DMS153 treated with DMSO at 0.1 percent for 48 hours (cell line): Measurements from ENCODE around the gene FCER1G.

Experiments used
- DNase-seq: peaks from one replicate; lab custom pipeline; 2025; ENCODE audit not compliant: unreplicated experiment; lab: John Stamatoyannopoulos, UW

The FCER1G gene

GRCh38 chr1:161215076-161215475, at the start of gene FCER1G:
FCER1G (plus strand) TSS chr1:161215295; CDS start chr1:161215322, 27 bp downstream.
- DNase-seq, result no peak

GRCh38 chr1:161165742-161166668, 49.1 kb upstream of the FCER1G start, which contains the start of gene PPOX:
PPOX (plus strand) TSS chr1:161166426; CDS start chr1:161166848, 422 bp downstream.
- DNase-seq, result peak; percentile 100

GRCh38 chr1:161166669-161167548, 48.2 kb upstream of the FCER1G start:
- no peak for DNase-seq

GRCh38 chr1:161168906-161169305, 46.2 kb upstream of the FCER1G start:
- no peak for DNase-seq

GRCh38 chr1:161171191-161171590, 43.9 kb upstream of the FCER1G start:
- DNase-seq, result no peak

GRCh38 chr1:161171696-161172095, 43.4 kb upstream of the FCER1G start:
- DNase-seq, result no peak

GRCh38 chr1:161172349-161172748, 42.7 kb upstream of the FCER1G start:
- no peak for DNase-seq

GRCh38 chr1:161172776-161173376, 42.2 kb upstream of the FCER1G start:
- no peak for DNase-seq

- no peak for DNase-seq
Observed at GRCh38 chr1:161173711-161174110, 41.4 kb upstream of the FCER1G start.

GRCh38 chr1:161174911-161175310, 40.2 kb upstream of the FCER1G start:
- no peak for DNase-seq

- no peak for DNase-seq
Observed at GRCh38 chr1:161175771-161176453, 39.2 kb upstream of the FCER1G start.

- DNase-seq, result no peak
Observed at GRCh38 chr1:161176468-161177111, 38.5 kb upstream of the FCER1G start.

GRCh38 chr1:161177112-161177935, 37.8 kb upstream of the FCER1G start, which contains the start of gene B4GALT3:
B4GALT3 (minus strand) TSS chr1:161177507; CDS start chr1:161176060, 1,447 bp downstream.
- peak; percentile 97 for DNase-seq

- no peak for DNase-seq
Observed at GRCh38 chr1:161177936-161178244, 37.2 kb upstream of the FCER1G start.

GRCh38 chr1:161179698-161180097, 35.4 kb upstream of the FCER1G start:
- no peak for DNase-seq

- DNase-seq, result no peak
Observed at GRCh38 chr1:161180639-161181038, 34.5 kb upstream of the FCER1G start.

GRCh38 chr1:161182214-161182613, 32.9 kb upstream of the FCER1G start:
- DNase-seq, result no peak

- DNase-seq, result no peak
Observed at GRCh38 chr1:161185282-161185682, 29.8 kb upstream of the FCER1G start.

- no peak for DNase-seq
Observed at GRCh38 chr1:161185732-161186311, 29.3 kb upstream of the FCER1G start.
